Prostate gland (tissue), 2 donors: Measurements from ENCODE around the gene C3orf20. TPM values are rescaled to one million over a fixed set of nuclear protein-coding genes. Genes with fewer than 3 reads are reported as not detected.

Experiments
- DNase-seq: peaks from one replicate; pipeline ENCODE4 v3.0.0-alpha.2; 2019; ENCODE audit warnings: low spot score
- H3K27ac ChIP-seq, 2 donors: fragments of 200-600 bp; sonication (generic); 2 replicates each; pipeline ENCODE4 v1.5.1; 2017 to 2019
- H3K27me3 ChIP-seq: fragments of 200-600 bp; sonication (generic); replicated peaks from 2 replicates; pipeline ENCODE4 v1.5.1; 2019; ENCODE audit not compliant: insufficient read depth
- H3K36me3 ChIP-seq, 2 donors: fragments of 200-600 bp; sonication (generic); 1 replicate in 1 of 2; 2 replicates in 1 of 2; pipeline versions ENCODE4 v1.5.1 to v1.8.1; 2017 to 2019
- H3K4me1 ChIP-seq: fragments of 200-600 bp; sonication (generic); replicated peaks from 2 replicates; pipeline ENCODE4 v1.5.1; 2019
- H3K4me3 ChIP-seq, 2 donors: fragments of 200-600 bp; sonication (generic); 2 replicates each; pipeline ENCODE4 v1.5.1; 2017 to 2019
- H3K9me3 ChIP-seq: fragments of 200-600 bp; sonication (generic); 2 replicates; pipeline ENCODE4 v1.5.1; 2017
- CTCF ChIP-seq, 4 experiments: fragments of 200-600 bp in 2 of 4; fragments of 450-650 bp in 2 of 4; sonication (generic) in 2 of 4; IDR thresholded peaks; 1 replicate in 3 of 4; 2 replicates in 1 of 4; pipeline ENCODE4 v1.5.1; 2016 to 2019; ENCODE audit warnings: antibody characterized with exemption in 4 of 4, mild to moderate bottlenecking in 2 of 4, moderate library complexity in 2 of 4
- POLR2A ChIP-seq: fragments of 450-650 bp; IDR thresholded peaks from one replicate; pipeline ENCODE4 v1.6.1; 2016; ENCODE audit warnings: antibody characterized with exemption, mild to moderate bottlenecking
- POLR2AphosphoS5 ChIP-seq: sonication (generic); formaldehyde crosslinking; IDR thresholded peaks from one replicate; pipeline ENCODE4 v1.6.1; 2017; ENCODE audit warnings: antibody characterized with exemption
- WGBS: methylation state at CpG from one replicate; pipeline ENCODE4 v1.1.5; 2018; 5-methylcytosine and 5-hydroxymethylcytosine counted together
- intact Hi-C: fragments of 100-400 bp; cut with DNase I; formaldehyde crosslinking; loops from one replicate; pipeline ENCODE4 v1.14.2; 2022
- total RNA-seq, 2 donors: library from RNA; depleted of rRNA; stranded (reverse); fragments of >200 nt; gene quantifications; one replicate each; pipeline ENCODE4 v1.1.0, GENCODE V29; 2016

Gene C3orf20
- total RNA-seq, 2 donors from 2014 or later = 0.28 TPM; not detected in 1

GRCh38 chr3:14816359-14816758, 141.4 kb downstream of the C3orf20 start:
- no peak for TF ChIP-seq POLR2AphosphoS5
- TF ChIP-seq POLR2A = no peak
- TF ChIP-seq CTCF (IDR thresholded peaks at IDR 0.05) = no peak

GRCh38 chr3:14818804-14819500, 144.0 kb downstream of the C3orf20 start, which contains the start of gene FGD5:
Gene FGD5, plus strand, starts transcription at chr3:14818962. Its CDS starts 110 bp downstream, at chr3:14819072.
- Histone ChIP-seq H3K36me3 (no peaks in the 10 kb centered on the region), H3K4me1 (no peaks in the 10 kb centered on the region), H3K9me3 (no peaks in the 10 kb centered on the region), H3K27me3 (no peaks in the 10 kb centered on the region), H3K4me3 (no peak within 1 kb of the TSS), H3K27ac (no peak within 1 kb of the TSS)
- no peak for DNase-seq
- 92% methylated on average over 25 of the region's 25 CpGs for WGBS
- intact Hi-C loops = no loop called here
- TF ChIP-seq CTCF (IDR thresholded peaks at IDR 0.05) (no peak), POLR2A (no peak), POLR2AphosphoS5 (no peak)

More at GRCh38 chr3:14816359-14816758, 141.4 kb downstream of the C3orf20 start:
- intact Hi-C loops = no loop called here
- H3K27ac ChIP-seq = no peak overlapping the region
- no peaks in the 10 kb centered on the region for H3K9me3 ChIP-seq
- 96% methylated on average over 3 of the region's 3 CpGs for WGBS
- no peak for DNase-seq
- H3K4me3 ChIP-seq = no peak overlapping the region
- no peaks in the 10 kb centered on the region for H3K36me3 ChIP-seq
- H3K27me3 ChIP-seq = no peaks in the 10 kb centered on the region
- no peaks in the 10 kb centered on the region for H3K4me1 ChIP-seq

GRCh38 chr3:14819671-14820070, 144.7 kb downstream of the C3orf20 start:
- intact Hi-C loops = no loop called here
- TF ChIP-seq POLR2A (no peak), CTCF (IDR thresholded peaks at IDR 0.05) (no peak), POLR2AphosphoS5 (no peak)
- Histone ChIP-seq H3K27ac (no peak overlapping the region), H3K27me3 (no peaks in the 10 kb centered on the region), H3K9me3 (no peaks in the 10 kb centered on the region), H3K4me3 (no peak overlapping the region), H3K36me3 (no peaks in the 10 kb centered on the region), H3K4me1 (no peaks in the 10 kb centered on the region)
- no peak for DNase-seq
- WGBS = 94% methylated on average over 10 of the region's 10 CpGs

GRCh38 chr3:14820156-14820555, 145.2 kb downstream of the C3orf20 start:
- TF ChIP-seq CTCF (IDR thresholded peaks at IDR 0.05) (no peak), POLR2AphosphoS5 (no peak), POLR2A (no peak)
- WGBS = 97% methylated on average over 15 of the region's 17 CpGs
- Histone ChIP-seq H3K27me3 (no peaks in the 10 kb centered on the region), H3K36me3 (no peaks in the 10 kb centered on the region), H3K9me3 (no peaks in the 10 kb centered on the region), H3K4me3 (no peak overlapping the region), H3K27ac (no peak overlapping the region), H3K4me1 (no peaks in the 10 kb centered on the region)
- intact Hi-C loops = no loop called here
- no peak for DNase-seq

GRCh38 chr3:14821151-14821550, 146.2 kb downstream of the C3orf20 start:
- Histone ChIP-seq H3K36me3 (no peaks in the 10 kb centered on the region), H3K4me3 (no peak overlapping the region), H3K9me3 (no peaks in the 10 kb centered on the region), H3K27ac (no peak overlapping the region), H3K4me1 (no peaks in the 10 kb centered on the region), H3K27me3 (no peaks in the 10 kb centered on the region)
- TF ChIP-seq CTCF (IDR thresholded peaks at IDR 0.05) (no peak), POLR2A (no peak), POLR2AphosphoS5 (no peak)
- 90% methylated on average over 13 of the region's 16 CpGs for WGBS
- no peak for DNase-seq
- intact Hi-C loops = no loop called here
